Sigmoid colon (tissue), 3 donors: ENCODE measurements around the gene FSD1.

Source experiments
- POLR2A ChIP-seq, 2 donors: fragments of 450-650 bp; IDR thresholded peaks; one replicate each; pipeline ENCODE4 v1.6.1; 2016; ENCODE audit warnings: antibody characterized with exemption in 2 of 2, mild to moderate bottlenecking in 2 of 2, moderate library complexity in 2 of 2
- TF ChIP-seq, protein P1 (sequence below), 4 experiments: fragments of 450-650 bp in 3 of 4; fragments of 200-600 bp in 1 of 4; IDR thresholded peaks; one replicate each; pipeline ENCODE4 v1.5.1; 2016 to 2019; ENCODE audit warnings: antibody characterized with exemption in 4 of 4, mild to moderate bottlenecking in 3 of 4, moderate library complexity in 2 of 4

DNA sequence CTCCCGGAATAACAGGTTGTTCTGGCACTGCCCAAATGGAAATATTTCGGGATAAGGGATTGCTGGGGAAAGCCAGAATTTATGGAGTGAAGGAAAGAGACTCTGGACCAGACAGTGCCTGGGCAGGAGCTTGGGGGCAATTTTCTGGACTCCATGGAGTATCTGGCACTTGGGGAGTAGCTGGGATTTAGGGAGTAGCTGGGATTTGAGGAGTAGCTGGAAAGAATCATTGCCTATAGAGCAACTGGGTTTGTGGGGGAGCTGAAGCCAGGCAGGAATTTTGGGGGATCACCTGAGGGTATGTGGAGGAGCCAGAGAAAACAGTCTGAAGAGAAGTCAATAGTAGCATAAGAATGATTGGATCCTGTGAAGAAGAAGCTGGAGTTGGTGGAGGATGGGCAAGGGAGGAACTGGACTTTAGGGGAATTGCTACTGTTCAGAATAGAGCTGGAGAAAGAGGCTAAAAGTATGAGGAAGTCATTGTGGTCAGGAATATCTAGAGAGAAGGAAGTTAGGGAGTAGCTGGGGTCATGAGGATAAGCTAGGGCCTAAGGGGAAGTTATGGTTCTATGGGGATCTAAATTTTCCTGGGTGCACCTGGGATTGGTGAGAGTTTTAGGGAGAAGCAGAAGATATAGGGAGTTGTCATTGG lies 14.8 kb downstream of the FSD1 start:
- TF ChIP-seq, protein P1, sequence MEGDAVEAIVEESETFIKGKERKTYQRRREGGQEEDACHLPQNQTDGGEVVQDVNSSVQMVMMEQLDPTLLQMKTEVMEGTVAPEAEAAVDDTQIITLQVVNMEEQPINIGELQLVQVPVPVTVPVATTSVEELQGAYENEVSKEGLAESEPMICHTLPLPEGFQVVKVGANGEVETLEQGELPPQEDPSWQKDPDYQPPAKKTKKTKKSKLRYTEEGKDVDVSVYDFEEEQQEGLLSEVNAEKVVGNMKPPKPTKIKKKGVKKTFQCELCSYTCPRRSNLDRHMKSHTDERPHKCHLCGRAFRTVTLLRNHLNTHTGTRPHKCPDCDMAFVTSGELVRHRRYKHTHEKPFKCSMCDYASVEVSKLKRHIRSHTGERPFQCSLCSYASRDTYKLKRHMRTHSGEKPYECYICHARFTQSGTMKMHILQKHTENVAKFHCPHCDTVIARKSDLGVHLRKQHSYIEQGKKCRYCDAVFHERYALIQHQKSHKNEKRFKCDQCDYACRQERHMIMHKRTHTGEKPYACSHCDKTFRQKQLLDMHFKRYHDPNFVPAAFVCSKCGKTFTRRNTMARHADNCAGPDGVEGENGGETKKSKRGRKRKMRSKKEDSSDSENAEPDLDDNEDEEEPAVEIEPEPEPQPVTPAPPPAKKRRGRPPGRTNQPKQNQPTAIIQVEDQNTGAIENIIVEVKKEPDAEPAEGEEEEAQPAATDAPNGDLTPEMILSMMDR (IDR thresholded peaks at IDR 0.05), result no peak
- no peak for TF ChIP-seq POLR2A (IDR thresholded peaks at IDR 0.05)
